Measurements from ENCODE around the gene ACOX3. TPM values are rescaled to one million over a fixed set of nuclear protein-coding genes. Genes with fewer than 3 reads are reported as not detected.

Gene ACOX3
- total and polyA plus RNA-seq, 9 of the 15 experiments (the other 6 are each of a cell fraction or from before 2014, with no cell fraction given), result 0.68 to 7.3 (median 3.7) TPM

GRCh38 chr4:8437281-8437680 is 3.2 kb downstream of the ACOX3 start:
- WGBS (ENCODE audit: insufficient coverage, low coverage, missing lambda C conversion rate), result 59% methylated on average over 13 of the region's 13 CpGs
- peak overlapping the region; percentile 14 for H3K4me3 ChIP-seq
- in situ Hi-C loops (cut with MboI), result no loop called here
- ChIA-PET POLR2A (interaction anchor here (0.6 to 2.6 kb wide), 4 partner anchors 9 to 195 kb away, joined by 3 to 11 read pairs (median 4); no protein-coding TSS in a partner anchor), CTCF (ENCODE audit: low intra/inter-chr PET ratio) (no interaction called here)
- DNase-seq (ENCODE audit: extremely low read depth in 1 of 4, low spot score in 3 of 4) (peak in 1 of 4 experiments; percentile 16), ATAC-seq (0 out of 3 replicates have a peak, but pooled peaks have one; percentile 6), FAIRE-seq (no peak)
- no peaks in the 10 kb centered on the region for H3K27me3 ChIP-seq (ENCODE audit: control insufficient read depth in 2 of 2, insufficient read depth in 2 of 2, low read length in 2 of 2)
- H3K27ac ChIP-seq (ENCODE audit: extremely low read depth, low read depth, low read length), result peak overlapping the region; percentile 62; the same call in 2 of the 3 replicates
- H2AFZ ChIP-seq (ENCODE audit: low read depth, low read length), result no peak overlapping the region
- no peaks in the 10 kb centered on the region for H3K9me1 ChIP-seq (ENCODE audit: control insufficient read depth, insufficient read depth, low read length)
- peaks cover 6% of the 10 kb centered on the region; the same call in 2 of the 3 replicates for H3K36me3 ChIP-seq (ENCODE audit: control insufficient read depth, insufficient read depth, low read length)
- peaks cover 6 to 8% of the 10 kb centered on the region in 2 experiments; a peak in 4 of 5 replicates for H3K4me1 ChIP-seq (replicated peaks in 1 of 2; ENCODE audit: control insufficient read depth in 2 of 2, insufficient read depth in 2 of 2, low read length in 2 of 2)
- peak overlapping the region; percentile 65 for H3K4me2 ChIP-seq (ENCODE audit: insufficient read depth, low read length)
- no peaks in the 10 kb centered on the region for H3K9me3 ChIP-seq (replicated peaks; ENCODE audit: control insufficient read depth, insufficient read depth, low read depth, low read length)
- TF ChIP-seq ZNF436 (CRISPR knock-in tag; IDR thresholded peaks at IDR 0.05), result no peak
- TF ChIP-seq ZNF384 (IDR thresholded peaks at IDR 0.05; ENCODE audit: low read depth, low read length), result no peak
- TF ChIP-seq TAF1 (IDR thresholded peaks at IDR 0.05; ENCODE audit: control insufficient read depth, extremely low read depth, insufficient read depth, low read length, severe bottlenecking), result no peak
- no peak for TF ChIP-seq TCF7 (IDR thresholded peaks at IDR 0.05; ENCODE audit: borderline replicate concordance)
- TF ChIP-seq TARDBP (IDR thresholded peaks at IDR 0.05), result no peak
- TF ChIP-seq NCOR1 (IDR thresholded peaks at IDR 0.05), result no peak
- 0 out of 2 replicates have a peak, but pooled peaks have one; percentile 33 for TF ChIP-seq HLTF (IDR thresholded peaks at IDR 0.05)
- no peak for TF ChIP-seq C11orf30 (IDR thresholded peaks at IDR 0.05; ENCODE audit: low read depth)
- TF ChIP-seq CBX5 (IDR thresholded peaks at IDR 0.05; ENCODE audit: borderline replicate concordance, low read depth), result no peak
- TF ChIP-seq HOMEZ (CRISPR knock-in tag; IDR thresholded peaks at IDR 0.05), result no peak
- TF ChIP-seq NFIC (IDR thresholded peaks at IDR 0.05), result 0 out of 2 replicates have a peak, but pooled peaks have one; percentile 4
- TF ChIP-seq PHF21A (IDR thresholded peaks at IDR 0.05; ENCODE audit: borderline replicate concordance, low read depth), result no peak
- no peak for TF ChIP-seq NR4A1 (CRISPR knock-in tag; IDR thresholded peaks at IDR 0.05)
- TF ChIP-seq NR4A1 (tag; IDR thresholded peaks at IDR 0.05), result no peak
- TF ChIP-seq PBX2 (CRISPR knock-in tag; IDR thresholded peaks at IDR 0.05; ENCODE audit: low read depth), result no peak
- no peak for TF ChIP-seq PBX2 (tag; conservative IDR thresholded peaks at IDR 0.05; ENCODE audit: low read depth)
- no peak for TF ChIP-seq NUFIP1 (IDR thresholded peaks at IDR 0.05; ENCODE audit: partially characterized antibody)
- TF ChIP-seq ETV6 (IDR thresholded peaks at IDR 0.05; ENCODE audit: borderline replicate concordance in 1 of 2, low read depth in 2 of 2, low read length in 1 of 2), result no peak
- TF ChIP-seq ETV6 (CRISPR knock-in tag; IDR thresholded peaks at IDR 0.05; ENCODE audit: borderline replicate concordance), result no peak
- H3K9ac ChIP-seq (ENCODE audit: insufficient read depth in 1 of 2, low read depth in 2 of 2, low read length in 2 of 2), result peak overlapping the region; percentile 37 to 56; a peak in 2 of 4 replicates
- intact Hi-C loops (cut with micrococcal nuclease), result no loop called here
- no peaks in the 10 kb centered on the region; the same call in none of the 2 replicates for H4K20me1 ChIP-seq (replicated peaks; ENCODE audit: control insufficient read depth, insufficient read depth, low read length)
- BruUV-seq (replicated peaks), result no TSS peak
- H3K79me2 ChIP-seq (ENCODE audit: control insufficient read depth, insufficient read depth, low read length), result peaks cover 61% of the 10 kb centered on the region

Data from K562 (cell line).